CD14-positive monocyte (primary cell): ENCODE results near the gene KLHL41. TPM values are rescaled to one million over a fixed set of nuclear protein-coding genes. Genes with fewer than 3 reads are reported as not detected.

Experiments
- DNase-seq, 3 donors: peaks; one replicate each; pipeline ENCODE4 v3.0.0-alpha.2; 2011 to 2022
- H2AFZ ChIP-seq: 2 replicates; pipeline ENCODE4 v1.6.0; 2012; ENCODE audit warnings: mild to moderate bottlenecking, low read depth, low read length, inconsistent platforms; ENCODE audit not compliant: insufficient read depth, poor library complexity, severe bottlenecking
- H3K27ac ChIP-seq, 2 donors: 1 replicate in 1 of 2; 2 replicates in 1 of 2; pipeline ENCODE4 v1.5.1; 2012 to 2013; ENCODE audit warnings: low read length in 2 of 2, control low read depth in 1 of 2, inconsistent platforms in 1 of 2, low read depth in 1 of 2, mild to moderate bottlenecking in 1 of 2
- H3K27me3 ChIP-seq, 2 donors: one replicate each; pipeline versions ENCODE4 v1.6.0 to v1.6.1; 2011 to 2013; ENCODE audit warnings: low read length in 2 of 2; ENCODE audit not compliant: control insufficient read depth in 2 of 2, insufficient read depth in 2 of 2
- H3K36me3 ChIP-seq, 2 donors: replicated peaks in 1 of 2; 1 replicate in 1 of 2; 2 replicates in 1 of 2; pipeline versions ENCODE4 v1.5.1 to v1.6.1; 2012 to 2013; ENCODE audit warnings: low read length in 2 of 2, control low read depth in 1 of 2, inconsistent platforms in 1 of 2, mild to moderate bottlenecking in 1 of 2; ENCODE audit not compliant: insufficient read depth in 2 of 2, control insufficient read depth in 1 of 2
- H3K4me1 ChIP-seq, 2 donors: 1 replicate in 1 of 2; 2 replicates in 1 of 2; pipeline versions ENCODE4 v1.5.1 to v1.6.1; 2012 to 2013; ENCODE audit warnings: low read length in 2 of 2, control low read depth in 1 of 2, inconsistent platforms in 1 of 2, mild to moderate bottlenecking in 1 of 2, moderate library complexity in 1 of 2; ENCODE audit not compliant: insufficient read depth in 2 of 2, control insufficient read depth in 1 of 2
- H3K4me2 ChIP-seq: replicated peaks from 2 replicates; pipeline ENCODE3; 2012; ENCODE audit warnings: low read length, moderate library complexity, mild to moderate bottlenecking; ENCODE audit not compliant: poor library complexity, severe bottlenecking; ENCODE audit errors: extremely low read depth
- H3K4me3 ChIP-seq, 3 experiments: fragments of 200-600 bp in 1 of 3; sonication (generic) in 1 of 3; replicated peaks in 1 of 3; 1 replicate in 2 of 3; 2 replicates in 1 of 3; pipeline ENCODE4 v1.5.1; 2011 to 2013; ENCODE audit warnings: low read length in 3 of 3, mild to moderate bottlenecking in 3 of 3, control low read depth in 2 of 3, low read depth in 2 of 3, inconsistent platforms in 1 of 3, moderate library complexity in 1 of 3
- H3K79me2 ChIP-seq: 2 replicates; pipeline ENCODE4 v1.6.0; 2012; ENCODE audit warnings: mild to moderate bottlenecking, control low read depth, inconsistent platforms, low read length, moderate library complexity; ENCODE audit not compliant: insufficient read depth
- H3K9ac ChIP-seq: 2 replicates; pipeline ENCODE4 v1.6.0; 2017; ENCODE audit warnings: low read length, mild to moderate bottlenecking; ENCODE audit not compliant: insufficient read depth, poor library complexity, severe bottlenecking
- H3K9me3 ChIP-seq, 2 donors: replicated peaks in 1 of 2; 1 replicate in 1 of 2; 2 replicates in 1 of 2; pipeline versions ENCODE4 v1.5.1 to v1.6.1; 2012 to 2013; ENCODE audit warnings: low read length in 2 of 2, control low read depth in 1 of 2; ENCODE audit not compliant: control insufficient read depth in 1 of 2, insufficient read depth in 1 of 2
- H4K20me1 ChIP-seq: 2 replicates; pipeline ENCODE4 v1.6.0; 2012; ENCODE audit warnings: mild to moderate bottlenecking, low read length, control low read depth, moderate library complexity; ENCODE audit not compliant: insufficient read depth
- H3K27ac Mint-ChIP-seq, 7 donors: one replicate each; pipeline ENCODE4 v1.8.0; 2020; ENCODE audit warnings: mild to moderate bottlenecking in 7 of 7, mixed read lengths in 7 of 7, moderate library complexity in 6 of 7, inconsistent platforms in 2 of 7
- H3K27me3 Mint-ChIP-seq, 3 donors: one replicate each; pipeline ENCODE4 v1.8.0; 2021 to 2022; ENCODE audit warnings: low read depth in 3 of 3, mild to moderate bottlenecking in 3 of 3, mixed read lengths in 3 of 3, moderate library complexity in 3 of 3, inconsistent platforms in 1 of 3
- H3K36me3 Mint-ChIP-seq, 2 donors: one replicate each; pipeline ENCODE4 v1.8.0; 2020; ENCODE audit warnings: mixed read lengths in 2 of 2, inconsistent platforms in 1 of 2, mild to moderate bottlenecking in 1 of 2
- H3K4me1 Mint-ChIP-seq: one replicate; pipeline ENCODE4 v1.8.0; 2020; ENCODE audit warnings: mild to moderate bottlenecking, mixed read lengths
- H3K4me3 Mint-ChIP-seq, 2 donors: one replicate each; pipeline ENCODE4 v1.8.0; 2020; ENCODE audit warnings: mild to moderate bottlenecking in 2 of 2, mixed read lengths in 2 of 2, moderate library complexity in 1 of 2
- H3K9me3 Mint-ChIP-seq, 7 donors: one replicate each; pipeline ENCODE4 v1.8.0; 2020 to 2022; ENCODE audit warnings: mixed read lengths in 7 of 7, mild to moderate bottlenecking in 6 of 7, moderate library complexity in 6 of 7, inconsistent platforms in 2 of 7
- CTCF ChIP-seq: fragments of 200-600 bp; IDR thresholded peaks from one replicate; pipeline ENCODE4 v1.8.0; 2022; ENCODE audit warnings: antibody characterized with exemption, mild to moderate bottlenecking
- intact Hi-C, 2 donors: fragments of 100-400 bp; cut with micrococcal nuclease; formaldehyde crosslinking; loops; one replicate each; pipeline versions ENCODE4 v1.15.0 to v1.15.1; 2023
- polyA plus RNA-seq, 3 donors: library from polyadenylated mRNA; depleted of rRNA in 1 of 3; unstranded in 2 of 3; stranded (reverse) in 1 of 3; fragments of 300-500 nt in 2 of 3; fragments of >200 nt in 1 of 3; fragmentation: Illumina TruSeq in 2 of 3; gene quantifications; 1 replicate in 2 of 3; 2 replicates in 1 of 3; pipeline ENCODE4 v1.2.3, GENCODE V29; 2012 to 2021

Gene KLHL41
- polyA plus RNA-seq, 3 donors = not detected

DNA sequence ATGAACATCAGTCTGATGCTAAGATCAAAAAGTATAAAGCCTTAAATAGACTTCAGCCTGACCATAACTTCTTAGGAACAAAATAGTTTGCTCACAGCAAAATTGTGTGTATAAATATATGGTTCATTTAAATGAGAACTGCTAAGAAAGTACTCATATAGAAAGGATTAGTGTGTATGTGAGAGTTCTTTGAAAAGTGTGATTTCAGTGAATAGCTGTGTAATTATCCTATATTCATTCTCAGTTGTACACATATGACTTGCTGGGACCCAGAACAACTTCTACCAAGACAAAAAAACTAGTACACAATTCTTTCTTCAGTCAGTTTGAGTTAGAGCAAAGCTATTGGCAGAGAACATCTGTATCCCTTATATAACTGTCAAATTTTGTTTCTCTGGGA, 23.0 kb upstream of the KLHL41 start:
- Histone ChIP-seq H3K36me3 (no peaks in the 10 kb centered on the region), H3K4me3 (no peak overlapping the region), H3K9ac (no peak overlapping the region), H3K4me1 (no peaks in the 10 kb centered on the region), H3K9me3 (no peaks in the 10 kb centered on the region), H2AFZ (no peak overlapping the region), H3K4me2 (no peak overlapping the region), H3K27me3 (no peaks in the 10 kb centered on the region), H3K27ac (no peak overlapping the region), H3K79me2 (no peaks in the 10 kb centered on the region), H4K20me1 (no peaks in the 10 kb centered on the region)
- no peak overlapping the region for H3K4me3 Mint-ChIP-seq
- no peaks in the 10 kb centered on the region for H3K36me3 Mint-ChIP-seq
- no peaks in the 10 kb centered on the region for H3K27me3 Mint-ChIP-seq
- H3K4me1 Mint-ChIP-seq = no peaks in the 10 kb centered on the region
- DNase-seq = no peak
- no peaks in the 10 kb centered on the region for H3K9me3 Mint-ChIP-seq
- H3K27ac Mint-ChIP-seq = no peak overlapping the region
- no peak for TF ChIP-seq CTCF
- intact Hi-C loops = no loop called here

DNA sequence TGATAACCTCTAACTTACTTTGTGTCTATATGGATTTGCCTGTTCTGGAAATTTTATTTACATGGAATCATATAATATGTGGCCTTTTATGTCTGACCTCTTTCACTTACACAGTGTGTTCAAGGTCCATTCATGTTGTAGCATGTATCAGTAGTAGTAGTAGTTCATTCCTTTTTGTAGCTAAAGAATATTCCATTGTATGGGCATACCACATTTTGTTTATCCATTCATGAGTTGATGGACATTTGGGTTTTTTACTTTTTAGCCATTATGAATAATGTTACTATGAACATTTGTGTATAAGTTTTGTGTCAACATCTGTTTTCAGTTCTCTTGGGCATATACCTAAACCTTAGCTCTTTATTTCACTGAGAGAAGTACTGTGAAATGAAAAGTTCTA, 18.7 kb upstream of the KLHL41 start:
- no peak overlapping the region for H3K27ac Mint-ChIP-seq
- H3K9me3 Mint-ChIP-seq = no peaks in the 10 kb centered on the region

More for the DNA sequence above, 18.7 kb upstream of the KLHL41 start:
- no peaks in the 10 kb centered on the region for H3K36me3 ChIP-seq
- intact Hi-C loops = no loop called here
- H3K4me3 ChIP-seq = no peak overlapping the region
- H3K4me1 Mint-ChIP-seq = no peaks in the 10 kb centered on the region
- H3K36me3 Mint-ChIP-seq = no peaks in the 10 kb centered on the region
- no peaks in the 10 kb centered on the region for H3K27me3 Mint-ChIP-seq
- H4K20me1 ChIP-seq = no peaks in the 10 kb centered on the region
- H3K27ac ChIP-seq = no peak overlapping the region
- no peak overlapping the region for H3K4me3 Mint-ChIP-seq
- no peak overlapping the region for H3K9ac ChIP-seq
- no peak for TF ChIP-seq CTCF
- H3K9me3 ChIP-seq = no peaks in the 10 kb centered on the region
- H3K27me3 ChIP-seq = no peaks in the 10 kb centered on the region
- no peaks in the 10 kb centered on the region for H3K79me2 ChIP-seq
- H3K4me2 ChIP-seq = no peak overlapping the region
- no peak for DNase-seq
- H3K4me1 ChIP-seq = no peaks in the 10 kb centered on the region
- no peak overlapping the region for H2AFZ ChIP-seq
